BE2C (cell line): Measurements from ENCODE around the gene TBC1D21.

Source experiments
- DNase-seq: peaks from one replicate; pipeline ENCODE4 v3.0.0-alpha.2; 2020
- H3K27me3 ChIP-seq: fragments of 250-450 bp; sonication (Bioruptor Pico); 2 replicates; pipeline ENCODE4 v1.5.1; 2020; ENCODE audit warnings: mild to moderate bottlenecking
- H3K36me3 ChIP-seq: fragments of 250-450 bp; sonication (Bioruptor Pico); 2 replicates; pipeline ENCODE4 v1.5.1; 2020; ENCODE audit warnings: mild to moderate bottlenecking
- H3K4me1 ChIP-seq: fragments of 250-450 bp; sonication (Bioruptor Pico); 2 replicates; pipeline ENCODE4 v1.5.1; 2020
- H3K4me3 ChIP-seq: 2 replicates; pipeline ENCODE4 v1.5.1; 2011; ENCODE audit warnings: low read depth, low read length
- H3K9me3 ChIP-seq: fragments of 250-450 bp; sonication (Bioruptor Pico); 2 replicates; pipeline ENCODE4 v1.5.1; 2020
- CTCF ChIP-seq: IDR thresholded peaks from 2 replicates; pipeline ENCODE4 v1.5.1; 2012; ENCODE audit warnings: mild to moderate bottlenecking, low read depth, low read length

The TBC1D21 gene

GRCh38 chr15:73887481-73887880 lies 14.1 kb downstream of the TBC1D21 start:
- Histone ChIP-seq H3K36me3 (no peaks in the 10 kb centered on the region), H3K9me3 (no peaks in the 10 kb centered on the region), H3K4me1 (peaks cover 8% of the 10 kb centered on the region; the same call in 1 of the 2 replicates), H3K4me3 (no peak overlapping the region), H3K27me3 (no peaks in the 10 kb centered on the region)
- no peak for TF ChIP-seq CTCF
- DNase-seq = no peak

DNA sequence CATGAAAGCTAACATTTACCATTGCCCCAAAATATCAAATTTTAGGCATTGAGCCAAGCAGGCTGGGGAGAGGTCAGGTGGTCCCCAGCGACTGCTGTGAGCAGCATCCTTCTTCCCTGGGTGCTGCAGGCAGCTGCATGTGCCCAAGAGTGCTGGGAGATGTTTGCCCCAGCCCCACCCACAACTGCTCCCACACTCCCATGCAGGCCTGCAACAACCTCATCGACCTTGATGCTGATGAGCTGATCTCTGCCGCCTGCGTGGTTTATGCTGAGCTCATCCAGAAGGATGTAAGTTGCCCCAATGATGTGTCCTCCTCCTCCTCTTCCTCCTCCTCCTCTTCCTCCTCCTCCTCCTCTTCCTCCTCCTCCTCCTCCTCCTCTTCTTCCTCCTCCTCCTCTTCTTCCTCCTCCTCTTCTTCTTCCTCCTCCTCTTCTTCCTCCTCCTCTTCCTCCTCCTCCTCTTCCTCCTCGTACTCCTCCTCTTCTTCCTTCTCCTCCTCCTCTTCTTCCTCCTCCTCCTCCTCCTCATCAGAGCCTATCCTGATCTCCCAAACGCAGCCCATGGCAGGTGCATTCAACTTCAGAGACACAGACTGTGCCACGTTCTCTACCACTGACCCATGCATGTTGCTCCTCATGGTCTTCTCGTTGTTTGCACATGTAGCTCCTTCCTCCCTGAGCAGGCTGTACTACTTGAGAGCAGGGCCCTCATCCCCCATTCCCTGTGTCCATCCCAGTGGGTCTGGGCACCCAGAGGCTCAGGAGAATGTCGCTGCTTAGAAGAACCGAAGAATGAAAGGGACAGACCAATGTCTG lies 15.1 kb downstream of the TBC1D21 start:
- no peak for TF ChIP-seq CTCF
- H3K27me3 ChIP-seq = no peaks in the 10 kb centered on the region
- H3K4me1 ChIP-seq = peaks cover 8% of the 10 kb centered on the region; the same call in 1 of the 2 replicates
- no peak for DNase-seq
- no peaks in the 10 kb centered on the region for H3K36me3 ChIP-seq
- no peak overlapping the region for H3K4me3 ChIP-seq
- no peaks in the 10 kb centered on the region for H3K9me3 ChIP-seq

DNA sequence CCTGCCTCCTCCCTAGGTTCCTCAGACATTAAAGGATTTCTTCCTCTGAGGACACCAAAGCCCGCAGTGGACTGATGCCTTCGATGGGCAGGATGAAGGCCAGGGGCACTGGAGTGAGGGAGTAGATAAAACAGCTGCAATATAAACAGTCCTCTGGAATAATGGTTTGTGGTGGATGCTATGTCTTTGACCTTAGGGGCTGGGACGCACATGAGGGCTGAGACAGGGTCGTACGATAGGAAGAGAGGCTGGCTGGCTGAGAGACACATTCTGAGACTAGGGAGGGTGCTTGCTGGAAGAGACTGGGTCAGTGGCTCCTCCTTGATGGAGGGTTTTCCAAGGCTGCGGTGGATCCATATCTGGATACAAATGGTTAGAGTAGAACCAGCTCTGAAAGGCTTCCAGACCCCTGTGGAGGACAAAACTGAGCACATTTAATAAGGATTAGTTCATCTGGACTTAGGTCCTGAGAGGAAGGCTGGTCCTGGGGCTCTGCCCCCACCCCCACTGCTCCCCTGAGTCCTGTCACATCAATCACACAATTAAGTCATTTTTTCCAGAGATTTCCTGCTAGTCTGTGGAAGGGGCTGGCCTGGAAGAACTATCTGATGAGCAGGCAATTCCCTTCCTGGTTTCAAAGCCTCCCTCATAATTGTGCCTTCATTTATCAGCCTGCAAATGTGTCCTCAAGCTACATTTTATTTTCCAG lies 15.8 kb downstream of the TBC1D21 start:
- Histone ChIP-seq H3K36me3 (no peaks in the 10 kb centered on the region), H3K9me3 (no peaks in the 10 kb centered on the region), H3K27me3 (no peaks in the 10 kb centered on the region), H3K4me1 (peaks cover 8% of the 10 kb centered on the region; the same call in 1 of the 2 replicates), H3K4me3 (no peak overlapping the region)
- DNase-seq = no peak
- no peak for TF ChIP-seq CTCF

DNA sequence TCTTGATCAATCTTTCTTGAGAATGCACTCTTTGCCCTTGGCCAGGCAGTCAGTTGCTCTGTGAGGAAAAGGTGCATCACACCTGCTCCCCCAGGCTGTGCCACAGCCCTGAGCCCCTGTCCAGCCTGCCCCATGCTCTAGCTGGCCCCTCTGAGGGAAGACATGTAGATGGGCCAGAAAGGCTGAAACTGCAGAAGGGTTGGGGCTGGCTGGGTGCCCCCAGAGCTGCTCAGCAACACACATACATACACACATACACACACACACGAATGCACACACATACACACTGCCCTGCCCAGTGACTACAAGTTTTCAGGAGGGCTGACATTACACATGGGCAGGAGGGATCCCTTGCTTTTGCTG lies 16.4 kb downstream of the TBC1D21 start:
- peaks cover 8% of the 10 kb centered on the region; the same call in 1 of the 2 replicates for H3K4me1 ChIP-seq
- H3K4me3 ChIP-seq = no peak overlapping the region
- DNase-seq = no peak
- H3K9me3 ChIP-seq = no peaks in the 10 kb centered on the region
- no peaks in the 10 kb centered on the region for H3K27me3 ChIP-seq
- no peaks in the 10 kb centered on the region for H3K36me3 ChIP-seq
- no peak for TF ChIP-seq CTCF

GRCh38 chr15:73891328-73892315 lies 18.3 kb downstream of the TBC1D21 start:
- H3K9me3 ChIP-seq = no peaks in the 10 kb centered on the region
- no peak for TF ChIP-seq CTCF
- no peak for DNase-seq
- H3K36me3 ChIP-seq = no peaks in the 10 kb centered on the region
- H3K4me3 ChIP-seq = no peak overlapping the region
- H3K27me3 ChIP-seq = no peaks in the 10 kb centered on the region
- H3K4me1 ChIP-seq = peaks cover 8% of the 10 kb centered on the region; the same call in 1 of the 2 replicates
